Adrenal gland (tissue), 12 donors: Measurements from ENCODE around the gene SNX1. TPM values are rescaled to one million over a fixed set of nuclear protein-coding genes. Genes with fewer than 3 reads are reported as not detected.

Experiments
- DNase-seq, 7 donors: peaks; one replicate each; pipeline ENCODE4 v3.0.0-alpha.2; 2019 to 2020
- H3K27ac ChIP-seq, 5 donors: fragments of 200-600 bp; sonication (generic) in 4 of 5; 1 replicate in 3 of 5; 2 replicates in 2 of 5; pipeline versions ENCODE4 v1.5.1 to v1.8.0; 2016 to 2020; ENCODE audit warnings: mild to moderate bottlenecking in 1 of 5
- H3K27me3 ChIP-seq: fragments of 200-600 bp; 2 replicates; pipeline ENCODE4 v1.8.0; 2021
- H3K36me3 ChIP-seq, 2 donors: fragments of 200-600 bp; replicated peaks in 1 of 2; 1 replicate in 1 of 2; 2 replicates in 1 of 2; pipeline versions ENCODE4 v1.5.1 to v1.8.0; 2018 to 2022
- H3K4me1 ChIP-seq, 2 donors: fragments of 200-600 bp; replicated peaks in 1 of 2; 1 replicate in 1 of 2; 2 replicates in 1 of 2; pipeline versions ENCODE4 v1.5.1 to v1.8.0; 2018 to 2021
- H3K4me3 ChIP-seq, 4 donors: fragments of 200-600 bp; sonication (generic) in 3 of 4; one replicate each; pipeline ENCODE4 v1.5.1; 2016 to 2018
- H3K9me3 ChIP-seq, 3 donors: fragments of 200-600 bp; sonication (generic) in 1 of 3; replicated peaks in 1 of 3; 1 replicate in 2 of 3; 2 replicates in 1 of 3; pipeline versions ENCODE4 v1.5.1 to v1.8.0; 2016 to 2021
- CTCF ChIP-seq, 6 experiments: fragments of 450-650 bp in 4 of 6; fragments of 200-600 bp in 2 of 6; sonication (generic) in 1 of 6; IDR thresholded peaks; 1 replicate in 5 of 6; 2 replicates in 1 of 6; pipeline versions ENCODE4 v1.5.1 to v1.8.0; 2016 to 2021; ENCODE audit warnings: antibody characterized with exemption in 6 of 6, mild to moderate bottlenecking in 2 of 6, moderate library complexity in 1 of 6
- POLR2A ChIP-seq, 2 donors: fragments of 450-650 bp; IDR thresholded peaks; one replicate each; pipeline ENCODE4 v1.6.1; 2017; ENCODE audit warnings: antibody characterized with exemption in 2 of 2, mild to moderate bottlenecking in 2 of 2, moderate library complexity in 1 of 2
- whole genome bisulfite sequencing, 4 donors: extraction: QIAGEN DNeasy Blood & Tissue Kit in 2 of 4; methylation state at CpG; one replicate each; pipeline versions ENCODE4 v1.1.5 to v1.1.7; 2013 to 2017; 5-methylcytosine and 5-hydroxymethylcytosine counted together
- intact Hi-C, 2 donors: fragments of 100-400 bp; cut with DNase I; formaldehyde crosslinking; loops; one replicate each; pipeline versions ENCODE4 v1.14.1 to v1.15.0; 2022 to 2023
- polyA plus RNA-seq, 3 donors: library from polyadenylated mRNA; stranded (reverse); fragments of 200-250 nt in 2 of 3; fragments of 350-450 nt in 1 of 3; fragmentation: Illumina TruSeq in 1 of 3; extraction: RNeasy Lipid Tissue Mini Kit (QIAGEN cat#74804) in 1 of 3; gene quantifications; one replicate each; pipeline ENCODE4 v1.2.3, GENCODE V29; 2013 to 2014
- total RNA-seq, 9 donors: library from RNA; depleted of rRNA in 4 of 9; stranded (reverse); fragments of >200 nt in 4 of 9; fragments of 120-200 nt in 1 of 9; fragmentation: NEBNext Ultra II Directional in 1 of 9; extraction: Animal tissue kit (Norgen Biotek cat#: 25700) in 1 of 9; gene quantifications; one replicate each; pipeline versions ENCODE4 v1.1.0 to v1.2.4, GENCODE V29; 2013 to 2023
- donor health status: healthy with polysubstance abuse.
- donor health status: Bipolar disorder and iron deficiency.
- donor health status: DM: yes; HTN: yes; CAD: no.
- donor health status: DM: no; HTN: no; CAD: no.
- donor health status: DM: no; HTN: no; CAD: no.
- donor health status: DM: yes; HTN: yes; CAD: no.

SNX1 gene
- total and polyA plus RNA-seq, 12 donors, result 61.2 to 251 (median 111) TPM

- intact Hi-C loops, result no loop called here
- 1 to 6% (median 3%) methylated on average over 15 to 16 of the region's 16 CpGs for WGBS, 4 donors
- Histone ChIP-seq H3K9me3 (no peaks in the 10 kb centered on the region), H3K36me3 (no peaks in the 10 kb centered on the region), H3K4me1 (peaks cover 52 to 64% of the 10 kb centered on the region in 2 donors), H3K4me3 (peak overlapping the region; percentile 76 to 95 (median 90)), H3K27ac (peak overlapping the region; percentile 83 to 96 (median 88)), H3K27me3 (no peaks in the 10 kb centered on the region)
- TF ChIP-seq POLR2A (IDR thresholded peaks at IDR 0.05) (no peak), CTCF (IDR thresholded peaks at IDR 0.05) (peak in 3 of 6 experiments; percentile 5 to 36 (median 6))
- peak in 3 of 7 donors; percentile 30 to 45 (median 39) for DNase-seq
Observed at GRCh38 chr15:64096668-64097384, 1.0 kb downstream of the SNX1 start.

GRCh38 chr15:64099379-64099778, 3.6 kb downstream of the SNX1 start:
- no peaks in the 10 kb centered on the region for H3K27me3 ChIP-seq
- DNase-seq, result no peak
- H3K36me3 ChIP-seq, result no peaks in the 10 kb centered on the region
- WGBS, 4 donors, result 60 to 81% (median 76%) methylated on average over 2 of the region's 2 CpGs
- H3K27ac ChIP-seq, result no peak overlapping the region
- intact Hi-C loops, result no loop called here
- H3K4me1 ChIP-seq, result peaks cover 39 to 59% of the 10 kb centered on the region in 2 donors
- TF ChIP-seq POLR2A (IDR thresholded peaks at IDR 0.05), result no peak
- TF ChIP-seq CTCF (IDR thresholded peaks at IDR 0.05), result no peak
- H3K9me3 ChIP-seq, result no peaks in the 10 kb centered on the region
- no peak overlapping the region for H3K4me3 ChIP-seq

- no peaks in the 10 kb centered on the region for H3K36me3 ChIP-seq
- no peak for TF ChIP-seq POLR2A (IDR thresholded peaks at IDR 0.05)
- TF ChIP-seq CTCF (IDR thresholded peaks at IDR 0.05), result no peak
- DNase-seq, result no peak
- no peak overlapping the region for H3K4me3 ChIP-seq
- intact Hi-C loops, result loop anchor here in 1 of 2 donors (5.0 kb wide), 1 partner anchor 51 kb away; the partner anchor contains the start of gene SNX22
- WGBS, 4 donors, result 69 to 74% (median 72%) methylated on average over 2 of the region's 2 CpGs
- H3K9me3 ChIP-seq, result no peaks in the 10 kb centered on the region
- H3K27me3 ChIP-seq, result no peaks in the 10 kb centered on the region
- peak overlapping the region in 2 of 5 donors; percentile 0 to 38 for H3K27ac ChIP-seq
- peaks cover 42 to 70% of the 10 kb centered on the region in 2 donors for H3K4me1 ChIP-seq
Observed at GRCh38 chr15:64100958-64101357, 5.2 kb downstream of the SNX1 start.

GRCh38 chr15:64102497-64102896, 6.7 kb downstream of the SNX1 start:
- H3K4me3 ChIP-seq, result no peak overlapping the region
- DNase-seq, result no peak
- no peak overlapping the region for H3K27ac ChIP-seq
- no peak for TF ChIP-seq POLR2A (IDR thresholded peaks at IDR 0.05)
- no peak for TF ChIP-seq CTCF (IDR thresholded peaks at IDR 0.05)
- H3K4me1 ChIP-seq, result peaks cover 36 to 75% of the 10 kb centered on the region in 2 donors
- H3K9me3 ChIP-seq, result no peaks in the 10 kb centered on the region
- H3K36me3 ChIP-seq, result no peaks in the 10 kb centered on the region
- intact Hi-C loops, result loop anchor here in 1 of 2 donors (5.0 kb wide), 1 partner anchor 50 kb away; the partner anchor contains the start of gene SNX22
- no peaks in the 10 kb centered on the region for H3K27me3 ChIP-seq
- 93 to 96% (median 95%) methylated on average over 2 of the region's 2 CpGs for WGBS, 4 donors
